ENCODE results near the gene HSD17B4.
"Not testable (repeated sequence)": the region's sequence is repeated elsewhere in the genome, so short reads cannot be mapped to it uniquely, and the experiment has no call there.

HSD17B4 gene

GRCh38 chr5:119432674-119433237 lies 19.5 kb upstream of the HSD17B4 start:
- DNase-seq: not testable (repeated sequence)

- peak; percentile 66 to 72 for DNase-seq
Measured at GRCh38 chr5:119435436-119436132, 16.7 kb upstream of the HSD17B4 start.

DNA sequence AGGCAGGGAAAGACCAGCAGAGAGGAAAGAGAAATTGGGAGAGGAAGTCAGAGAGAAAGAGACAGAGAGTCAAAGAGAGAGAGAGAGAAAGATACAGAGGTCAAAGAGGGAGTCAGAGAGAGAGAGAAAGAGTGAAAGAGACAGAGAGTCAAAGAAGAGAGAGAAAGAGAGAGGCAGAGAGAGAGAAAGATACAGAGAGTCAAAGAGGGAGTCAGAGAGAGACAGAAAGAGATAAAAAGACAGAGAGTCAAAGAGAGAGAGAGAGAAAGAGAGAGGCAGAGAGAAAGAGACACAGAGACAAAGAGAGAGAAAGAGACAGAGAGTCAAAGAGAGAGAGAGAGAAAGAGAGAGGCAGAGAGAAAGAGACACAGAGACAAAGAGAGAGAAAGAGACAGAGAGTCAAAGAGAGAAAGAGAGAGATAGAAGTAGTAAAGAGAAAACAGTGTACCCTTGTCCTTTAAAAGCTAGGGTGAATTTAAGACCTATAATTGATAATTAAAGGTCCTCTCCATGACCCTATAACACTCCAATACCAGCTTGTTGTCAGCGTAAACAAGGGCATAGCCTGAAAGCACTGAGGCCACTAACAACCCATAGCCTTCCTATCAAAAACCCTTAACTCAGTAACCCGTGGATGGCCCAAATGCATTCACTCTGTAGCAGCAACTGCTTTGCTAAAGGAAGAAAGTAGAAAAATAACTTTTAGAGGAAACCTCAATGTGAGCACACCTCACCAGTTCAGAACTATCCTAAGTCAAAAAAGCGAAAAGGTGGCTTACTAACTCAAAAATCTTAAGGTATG lies 14.3 kb upstream of the HSD17B4 start:
- DNase-seq: not testable (repeated sequence)

DNA sequence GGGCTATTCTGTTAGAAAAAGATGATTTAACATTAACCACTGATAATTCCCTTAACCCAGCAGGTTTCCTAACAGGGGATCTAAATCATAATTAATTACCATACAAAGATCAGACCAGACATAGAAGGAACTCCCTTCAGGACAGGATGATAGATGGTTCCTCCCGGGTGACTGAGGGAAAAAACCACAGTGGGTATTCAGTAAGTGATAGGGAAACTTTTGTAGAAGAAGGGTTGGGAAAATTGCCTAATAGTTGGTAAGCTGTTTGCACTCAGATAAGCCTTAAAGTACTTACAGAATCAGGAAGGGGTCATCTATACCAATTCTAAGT lies 13.7 kb upstream of the HSD17B4 start:
- not testable (repeated sequence) for DNase-seq

- no peak for DNase-seq
Measured at GRCh38 chr5:119439140-119439631, 13.1 kb upstream of the HSD17B4 start.

GRCh38 chr5:119439632-119440031 lies 12.7 kb upstream of the HSD17B4 start:
- not testable (repeated sequence) for DNase-seq

GRCh38 chr5:119444643-119445042 lies 7.7 kb upstream of the HSD17B4 start:
- DNase-seq: not testable (repeated sequence)

DNA sequence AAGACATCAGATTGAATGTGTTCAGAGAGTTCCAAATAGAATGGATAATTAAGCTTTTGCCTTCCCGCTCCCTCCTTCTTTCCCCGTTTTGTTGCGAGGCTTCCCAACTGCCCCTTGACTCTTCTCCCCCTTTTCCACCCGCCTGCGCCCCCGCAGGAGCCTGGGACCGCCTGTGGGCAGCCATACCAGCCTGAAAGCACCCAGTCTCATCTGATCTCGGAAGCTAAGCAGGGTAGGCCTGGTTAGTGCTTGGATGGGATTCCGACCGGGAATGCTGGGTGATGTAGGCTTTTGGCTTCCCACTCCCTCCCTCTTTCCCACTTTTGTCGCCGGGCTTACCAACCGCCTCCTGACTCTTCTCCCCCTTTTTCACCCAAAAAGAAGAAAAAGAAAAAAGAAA lies 6.8 kb upstream of the HSD17B4 start:
- DNase-seq: no peak

GRCh38 chr5:119449882-119450281 lies 2.4 kb upstream of the HSD17B4 start:
- DNase-seq: no peak

GRCh38 chr5:119450627-119451026 lies 1.7 kb upstream of the HSD17B4 start:
- DNase-seq: not testable (repeated sequence)

DNA sequence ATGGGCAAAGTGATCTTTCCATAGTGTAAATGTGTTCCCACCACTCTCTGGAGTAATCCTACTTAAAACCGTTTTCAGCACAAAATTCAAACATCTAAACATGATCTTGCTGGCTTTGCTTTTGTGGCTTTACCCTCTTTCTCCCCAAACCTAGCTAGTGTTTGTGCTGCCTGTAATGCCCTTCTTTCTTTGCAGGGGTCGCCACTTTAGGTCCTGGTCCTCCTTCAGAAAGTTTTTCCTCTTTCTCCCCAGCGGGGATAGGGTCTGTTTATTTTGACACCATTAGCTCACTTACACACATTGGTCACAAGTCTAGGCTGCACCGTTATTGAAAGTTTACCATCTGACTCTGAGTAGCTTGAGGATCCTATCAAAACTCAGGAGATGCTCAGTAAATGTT lies 736 bp upstream of the HSD17B4 start:
- DNase-seq: no peak

- DNase-seq: no peak
Measured at GRCh38 chr5:119452060-119452372, 281 bp upstream of the HSD17B4 start.

- DNase-seq: no peak
Measured at GRCh38 chr5:119453040-119453373, 710 bp downstream of the HSD17B4 start.

DNA sequence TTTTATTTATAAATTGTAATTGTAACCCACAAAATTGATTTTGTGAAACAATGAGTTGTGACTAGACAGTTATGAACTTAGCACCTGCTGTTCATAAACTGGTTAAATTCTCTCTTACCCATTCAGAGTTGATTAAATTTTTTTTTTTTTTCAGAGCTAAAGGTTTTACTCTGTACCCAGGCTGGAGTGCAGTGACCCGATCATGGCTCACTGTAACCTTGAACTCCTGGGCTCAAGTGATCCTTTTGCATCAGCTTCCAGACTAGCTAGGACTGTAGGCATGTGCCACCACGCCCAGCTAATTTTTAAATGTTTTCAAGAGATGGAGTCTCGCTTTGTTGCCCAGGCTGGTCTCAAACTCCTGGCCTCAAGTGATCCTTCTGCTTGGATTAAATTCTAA lies 1.9 kb downstream of the HSD17B4 start:
- DNase-seq: no peak

DNA sequence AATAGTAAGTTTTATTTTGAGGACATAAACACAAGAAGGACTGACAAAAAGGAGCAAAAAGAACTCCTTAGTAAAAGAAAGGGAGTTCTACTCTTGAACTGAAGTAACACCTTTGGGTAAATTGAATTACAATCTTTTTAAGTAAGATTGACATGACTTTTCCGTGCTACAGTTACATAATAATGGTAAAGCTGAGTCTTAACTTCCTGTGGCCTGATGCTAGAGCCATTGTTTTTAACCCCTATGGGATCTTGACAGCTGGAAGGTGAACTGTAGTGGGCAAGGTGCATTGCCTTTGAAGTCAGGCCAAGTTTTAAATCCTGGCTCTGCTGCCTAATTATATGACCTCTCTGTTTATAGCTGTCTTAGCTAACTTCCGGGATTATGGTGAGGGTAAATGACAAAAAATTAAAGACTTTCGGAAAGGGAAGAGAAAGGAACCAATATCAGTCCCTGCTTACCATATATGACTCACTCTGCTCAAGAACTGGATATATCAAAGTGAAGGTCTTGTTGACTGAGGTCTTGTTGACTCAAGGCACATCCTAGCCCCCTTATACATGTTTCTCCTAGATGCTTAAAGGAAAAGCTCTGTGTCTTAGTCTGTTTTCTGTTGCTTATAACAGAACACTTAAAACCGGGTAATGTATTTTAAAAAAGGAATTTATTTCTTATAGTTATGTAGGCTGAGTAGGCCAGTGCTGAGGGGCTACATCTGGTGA lies 6.8 kb downstream of the HSD17B4 start:
- DNase-seq: no peak

DNA sequence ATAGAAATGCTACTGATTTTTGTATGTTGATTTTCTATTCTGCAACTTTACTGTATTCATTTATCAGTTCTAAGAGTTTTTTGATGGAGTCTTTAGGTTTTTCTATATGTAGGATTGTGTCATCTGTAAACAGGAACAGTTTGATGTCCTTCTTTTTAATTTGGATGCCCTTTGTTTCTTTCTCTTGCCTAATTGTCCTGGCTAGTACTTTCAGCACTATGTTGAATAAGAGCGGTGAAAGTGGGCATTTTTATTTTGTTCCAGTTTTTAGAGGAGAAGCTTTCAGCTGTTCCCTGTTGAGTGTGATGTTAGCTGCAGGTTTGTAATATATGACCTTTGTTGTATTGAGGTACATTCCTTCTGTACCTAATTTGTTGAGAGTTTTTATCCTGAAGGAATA lies 13.3 kb downstream of the HSD17B4 start:
- no peak for DNase-seq

DNA sequence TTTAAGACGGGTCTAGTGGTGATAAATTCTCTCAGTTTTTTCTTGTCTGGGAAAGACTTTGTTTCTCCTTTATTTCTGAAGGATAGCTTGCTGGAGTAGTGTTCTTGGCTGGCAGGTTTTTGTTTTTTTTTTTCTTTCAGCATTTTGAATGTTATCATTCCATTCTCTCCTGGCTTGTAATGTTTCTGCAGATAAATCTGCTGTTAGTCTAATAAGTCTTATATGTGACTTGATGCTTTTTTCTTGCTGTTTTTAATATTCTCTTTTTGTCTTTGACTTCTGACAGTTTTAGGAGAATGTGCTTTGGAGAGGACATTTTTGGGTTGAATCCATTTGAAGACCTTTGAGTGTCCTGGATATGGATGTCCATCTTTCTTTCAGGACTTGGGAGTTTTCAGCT lies 16.0 kb downstream of the HSD17B4 start:
- DNase-seq: no peak

DNA sequence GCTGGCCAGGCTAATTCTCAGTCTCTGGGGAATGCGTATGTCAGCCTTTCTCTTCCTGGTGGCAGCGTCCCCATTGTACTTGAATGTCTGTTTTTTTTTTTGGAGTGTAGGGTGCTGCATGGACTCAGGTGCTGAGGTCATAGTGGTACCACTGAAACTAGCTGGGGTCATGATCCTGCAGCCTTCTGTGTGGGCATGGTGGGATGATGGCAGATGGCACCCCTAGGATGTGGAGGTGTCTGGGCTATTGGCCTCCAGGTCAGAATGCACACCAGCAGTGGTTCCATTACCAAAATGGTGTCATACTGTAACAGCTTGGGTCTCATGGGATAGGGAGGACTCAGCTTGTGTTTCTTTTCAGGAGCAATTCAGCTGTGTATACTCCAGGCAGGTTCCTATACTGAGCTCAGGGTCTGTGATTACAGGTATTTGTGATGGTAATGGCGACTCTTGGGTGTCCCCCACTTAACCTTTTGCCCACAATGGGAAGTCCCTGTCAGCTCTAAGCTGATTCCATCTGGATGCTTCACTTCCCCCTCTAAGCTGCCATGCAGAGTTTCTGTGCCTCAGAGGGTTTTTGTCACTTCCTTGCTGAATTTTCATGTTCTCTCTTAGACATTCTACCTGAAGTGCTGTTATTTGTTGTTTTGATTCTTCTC lies 17.9 kb downstream of the HSD17B4 start:
- no peak for DNase-seq

GRCh38 chr5:119470851-119471451 lies 18.7 kb downstream of the HSD17B4 start:
- DNase-seq: peak in 1 of 2 donors; percentile 5

DNA sequence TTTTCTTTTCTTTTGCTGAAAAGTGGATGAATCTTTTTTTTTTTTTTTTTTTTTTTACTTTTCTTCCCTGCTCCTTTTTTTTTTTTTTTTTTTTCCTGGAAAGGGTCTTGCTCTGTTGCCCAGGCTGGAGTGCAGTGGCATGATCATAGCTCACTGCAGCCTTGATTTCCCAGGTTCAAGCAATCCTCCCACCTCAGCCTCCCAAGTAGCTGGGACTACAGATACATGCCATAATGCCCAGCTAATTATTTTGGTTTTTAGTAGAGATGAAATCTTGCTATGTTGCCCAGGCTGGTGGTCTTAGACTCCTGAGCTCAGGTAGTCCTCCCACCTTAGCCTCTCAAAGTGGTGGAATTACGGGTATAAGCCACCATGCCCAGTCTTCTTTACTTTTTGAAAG lies 20.9 kb downstream of the HSD17B4 start:
- DNase-seq: no peak

- no peak for DNase-seq
Measured at GRCh38 chr5:119476341-119476740, 24.0 kb downstream of the HSD17B4 start.

- DNase-seq: no peak
Measured at GRCh38 chr5:119478781-119479180, 26.5 kb downstream of the HSD17B4 start.

- DNase-seq: not testable (repeated sequence)
Measured at GRCh38 chr5:119480629-119481028, 28.3 kb downstream of the HSD17B4 start.
